NCI-H187 treated with DMSO at 0.1 percent for 48 hours (cell line): Measurements from ENCODE around the gene CEP83.
"Not testable (repeated sequence)": the region's sequence is repeated elsewhere in the genome, so short reads cannot be mapped to it uniquely, and the experiment has no call there.

Experiments used
- DNase-seq: peaks from one replicate; lab custom pipeline; 2025; lab: John Stamatoyannopoulos, UW

CEP83 gene

DNA sequence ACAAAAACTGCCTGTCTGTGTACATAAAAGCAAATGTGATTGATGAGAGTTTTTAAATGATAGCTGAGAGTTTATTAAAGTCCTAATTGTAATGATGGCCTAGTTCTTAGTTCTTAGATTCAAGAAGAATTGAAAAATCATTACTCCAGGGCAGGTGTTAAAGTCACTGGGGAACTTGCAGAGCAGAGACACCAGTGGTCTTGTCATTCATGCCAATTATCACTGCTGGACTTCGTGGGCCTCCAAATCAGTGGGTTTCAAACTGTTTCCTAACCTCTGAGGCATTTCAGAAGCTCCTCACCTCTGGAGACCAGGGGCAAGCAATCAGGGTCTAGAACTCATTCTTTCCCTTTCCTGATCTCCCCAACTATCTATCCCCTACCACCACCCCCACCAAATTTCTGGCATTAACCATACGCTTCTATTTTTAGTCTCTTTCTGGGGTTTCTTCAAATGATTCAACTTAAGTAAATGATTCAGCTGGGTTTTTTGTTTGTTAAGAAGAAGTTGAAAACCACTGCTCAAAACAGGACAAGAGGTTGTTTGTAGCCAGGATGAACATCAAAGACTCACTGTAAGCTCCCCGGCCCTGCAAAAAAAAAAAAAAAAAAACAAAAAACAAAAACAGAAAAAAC lies 80.1 kb downstream of the CEP83 start:
- no peak for DNase-seq

DNA sequence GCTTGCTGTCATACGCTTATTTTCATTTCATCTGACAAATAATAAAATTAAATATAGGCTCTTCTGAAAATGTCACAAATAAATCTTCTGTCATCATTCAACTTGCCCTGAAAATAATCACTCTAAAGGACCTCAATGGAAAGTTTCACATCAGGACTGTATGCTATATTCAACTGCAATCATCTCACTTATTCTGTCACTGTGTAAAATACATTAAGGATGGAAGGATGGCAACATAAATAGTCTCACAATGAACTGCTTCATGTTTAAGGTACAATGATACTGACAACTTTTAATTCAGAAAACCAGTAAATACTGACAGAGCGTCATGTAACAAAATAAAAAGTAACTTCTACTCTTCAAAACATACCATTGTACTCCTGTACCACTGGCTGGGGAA lies 82.1 kb downstream of the CEP83 start:
- DNase-seq = no peak

DNA sequence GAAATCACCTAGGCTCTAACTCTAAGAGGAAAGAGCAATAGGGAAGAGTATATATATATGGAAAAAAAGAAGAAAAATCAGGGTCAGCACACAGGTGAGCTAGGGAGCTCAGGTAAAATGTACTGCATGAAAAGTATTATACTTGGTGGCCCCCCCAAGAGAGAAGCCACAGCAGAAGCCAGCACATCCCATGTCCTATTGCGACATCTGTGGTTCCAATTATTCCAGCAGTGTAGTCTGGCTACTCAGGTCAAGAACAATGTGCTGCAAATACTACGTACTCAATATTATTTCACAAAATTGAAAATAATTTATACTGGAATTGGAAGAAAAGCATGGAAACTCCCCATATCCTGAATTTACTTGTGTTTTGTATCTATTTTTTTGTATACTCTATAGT lies 85.5 kb downstream of the CEP83 start:
- DNase-seq = no peak

DNA sequence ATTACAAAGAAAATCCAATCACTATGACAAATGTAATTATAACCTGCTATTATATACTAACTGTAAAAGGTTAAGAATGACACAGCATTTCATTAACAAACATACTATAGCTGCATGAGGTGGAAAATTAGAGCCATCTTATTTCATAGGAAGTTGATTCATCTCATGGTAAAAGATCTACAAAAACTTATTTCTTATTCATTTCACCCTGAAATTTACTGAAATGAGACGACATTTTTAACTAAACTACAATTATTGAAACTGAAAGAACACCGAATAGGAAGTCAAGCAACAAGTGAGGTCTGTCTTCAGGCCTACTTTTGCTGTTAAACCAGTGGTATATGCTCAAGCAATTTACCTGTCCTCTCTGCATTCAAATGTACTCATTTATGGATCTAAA lies 87.2 kb downstream of the CEP83 start:
- DNase-seq = no peak

- no peak for DNase-seq
Measured at GRCh38 chr12:94362653-94363052, 97.0 kb downstream of the CEP83 start.

- DNase-seq = no peak
Measured at GRCh38 chr12:94359761-94360160, 99.9 kb downstream of the CEP83 start.

- DNase-seq = no peak
Measured at GRCh38 chr12:94353130-94353529, 106.5 kb downstream of the CEP83 start.

GRCh38 chr12:94340573-94340972 lies 119.1 kb downstream of the CEP83 start:
- no peak for DNase-seq

GRCh38 chr12:94338006-94338794 lies 121.5 kb downstream of the CEP83 start:
- no peak for DNase-seq

DNA sequence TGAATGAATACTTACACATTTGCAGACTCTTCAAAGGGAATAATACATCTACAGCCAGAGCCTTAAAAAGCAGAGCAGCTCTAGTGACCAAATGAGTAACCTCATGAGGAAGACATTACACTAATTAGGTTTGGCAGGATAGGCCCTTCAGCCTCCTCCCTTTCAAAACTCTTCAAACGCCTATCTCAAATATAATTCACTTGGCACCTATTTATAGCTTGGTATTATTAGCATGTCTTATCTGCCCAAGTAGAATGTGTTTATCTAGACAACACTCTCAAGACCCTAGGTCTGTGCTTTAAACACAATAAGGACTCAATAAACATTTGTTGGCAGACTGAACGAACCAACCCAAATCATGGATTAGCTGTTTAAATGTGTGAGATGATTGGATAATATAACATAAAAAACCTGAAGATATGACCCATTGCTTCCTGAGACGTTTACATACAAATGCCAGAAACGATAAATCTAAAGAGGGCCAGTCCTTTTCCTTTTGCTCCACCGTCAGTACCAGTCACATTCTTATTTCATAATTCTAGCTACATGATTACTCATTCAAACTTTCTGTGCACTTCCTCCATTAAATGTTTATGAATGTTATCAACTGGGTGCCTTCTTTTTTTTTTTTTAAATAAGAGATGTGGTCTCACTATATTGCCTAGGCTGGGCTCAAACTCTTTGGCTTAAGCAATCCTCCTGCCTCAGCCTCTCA lies 123.3 kb downstream of the CEP83 start:
- no peak for DNase-seq

DNA sequence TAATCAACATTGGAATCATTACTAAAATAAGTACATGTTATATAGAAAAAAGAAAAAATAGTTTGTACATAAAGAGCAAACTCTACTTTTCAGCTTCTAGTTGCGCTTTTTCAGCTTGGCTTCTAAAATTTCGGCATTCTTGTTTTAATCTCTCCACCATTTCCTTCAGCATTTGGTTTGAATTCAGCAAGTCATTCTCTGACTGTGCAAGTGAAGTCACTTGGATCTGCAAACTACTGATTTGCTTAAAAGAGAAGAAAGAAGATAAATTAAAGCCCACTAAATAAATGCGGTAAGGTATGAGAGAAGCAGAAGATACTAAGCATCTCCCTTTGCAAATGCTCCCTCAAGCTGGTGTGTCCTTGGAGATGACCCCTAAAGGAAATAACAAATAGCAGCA lies 126.3 kb downstream of the CEP83 start:
- DNase-seq = no peak

DNA sequence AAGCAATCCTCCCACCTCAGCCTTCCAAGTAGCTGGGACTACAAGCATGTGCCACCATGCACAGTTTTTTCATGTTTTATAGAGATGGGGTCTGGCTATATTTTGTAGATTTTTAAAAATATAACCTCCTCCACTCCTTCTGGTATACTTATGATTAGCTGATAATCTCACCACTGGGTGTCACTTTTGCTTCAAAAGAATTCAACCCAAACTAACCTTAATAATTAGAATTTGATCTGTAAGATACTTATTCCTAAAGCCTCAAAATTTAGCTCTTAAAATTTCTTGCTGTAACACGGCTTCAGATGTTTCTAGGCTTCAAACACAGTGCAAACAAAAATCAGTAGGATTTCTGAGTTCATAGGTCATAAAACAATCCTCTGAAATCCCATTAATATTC lies 130.3 kb downstream of the CEP83 start:
- no peak for DNase-seq

- no peak for DNase-seq
Measured at GRCh38 chr12:94327809-94328208, 131.9 kb downstream of the CEP83 start.

DNA sequence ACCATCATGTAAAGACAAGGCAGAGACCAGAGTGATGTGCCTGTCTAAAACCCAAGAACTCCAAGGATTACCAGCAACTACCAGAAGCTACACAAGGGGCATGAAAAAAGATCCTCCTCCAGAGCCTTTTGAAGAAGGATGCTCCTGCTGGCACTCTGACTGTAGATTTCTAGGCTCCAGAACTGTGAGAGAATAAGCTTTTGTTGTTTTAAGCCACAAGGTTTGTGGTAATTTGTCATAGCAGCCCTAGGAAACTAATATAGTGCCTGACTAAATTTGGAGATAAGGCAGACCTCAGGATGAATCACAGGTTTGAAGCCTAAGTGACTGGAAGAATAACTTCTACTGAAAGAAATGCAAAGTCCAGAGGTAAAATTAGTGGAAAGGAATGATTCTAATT lies 132.9 kb downstream of the CEP83 start:
- no peak for DNase-seq

DNA sequence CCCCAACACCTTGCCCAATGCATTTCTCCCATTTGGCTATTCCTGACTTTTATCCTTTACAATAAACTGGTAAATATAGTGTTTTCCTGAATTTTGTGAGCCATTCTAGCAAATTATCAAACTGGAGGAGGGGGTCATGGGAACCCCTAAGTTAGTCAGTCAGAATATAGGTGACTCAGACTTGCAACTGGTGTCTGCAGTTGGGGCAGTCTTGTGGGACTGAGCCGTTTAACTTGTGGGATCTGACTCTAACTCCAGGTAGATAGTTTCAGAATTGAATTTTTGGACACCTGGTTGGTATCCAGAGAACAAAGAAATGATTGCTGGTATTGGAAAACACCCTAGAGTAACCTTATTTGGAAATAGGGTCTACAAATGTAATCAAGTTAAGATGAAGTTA lies 133.4 kb downstream of the CEP83 start:
- no peak for DNase-seq

DNA sequence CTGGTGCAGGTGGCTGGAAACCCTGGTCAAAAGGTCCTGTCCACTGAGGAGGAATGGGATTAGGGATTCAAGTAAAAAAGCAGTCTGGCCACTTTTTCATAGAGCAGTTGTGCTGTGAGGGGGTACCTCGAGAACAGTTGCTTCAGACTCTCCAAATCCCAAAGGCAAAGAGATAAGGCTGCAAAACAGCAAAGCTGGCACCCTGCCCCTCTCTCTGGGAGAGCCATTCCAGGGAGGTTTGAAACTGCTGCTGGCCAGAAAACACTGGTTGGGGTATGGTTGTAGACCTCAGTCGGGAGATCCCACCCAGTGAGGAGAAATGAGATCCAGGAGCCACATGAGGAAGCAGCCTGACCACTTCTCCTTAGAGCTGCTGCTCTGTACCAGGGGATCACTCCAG lies 137.3 kb downstream of the CEP83 start:
- DNase-seq = no peak

GRCh38 chr12:94320109-94320508 lies 139.6 kb downstream of the CEP83 start:
- DNase-seq = no peak

GRCh38 chr12:94318181-94318580 lies 141.5 kb downstream of the CEP83 start:
- DNase-seq = no peak

DNA sequence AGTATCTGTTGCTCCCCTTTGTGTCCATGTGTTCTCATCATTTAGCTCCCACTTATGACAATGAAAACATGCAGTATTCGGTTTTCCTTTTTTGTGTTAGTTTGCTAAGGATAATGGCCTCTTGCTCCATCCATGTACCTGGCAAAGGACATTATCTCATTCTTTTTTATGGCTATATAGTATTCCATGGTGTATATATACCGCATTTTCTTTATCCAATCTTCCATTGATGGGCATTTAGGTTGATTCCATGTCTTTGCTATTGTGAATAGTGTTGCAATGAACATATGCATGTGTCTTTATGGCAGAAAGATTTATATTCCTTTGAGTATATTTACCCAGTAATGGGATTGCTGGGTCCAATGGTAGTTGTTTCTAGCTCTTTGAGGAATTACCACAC lies 143.1 kb downstream of the CEP83 start:
- not testable (repeated sequence) for DNase-seq

- no peak for DNase-seq
Measured at GRCh38 chr12:94312378-94312777, 147.3 kb downstream of the CEP83 start.

DNA sequence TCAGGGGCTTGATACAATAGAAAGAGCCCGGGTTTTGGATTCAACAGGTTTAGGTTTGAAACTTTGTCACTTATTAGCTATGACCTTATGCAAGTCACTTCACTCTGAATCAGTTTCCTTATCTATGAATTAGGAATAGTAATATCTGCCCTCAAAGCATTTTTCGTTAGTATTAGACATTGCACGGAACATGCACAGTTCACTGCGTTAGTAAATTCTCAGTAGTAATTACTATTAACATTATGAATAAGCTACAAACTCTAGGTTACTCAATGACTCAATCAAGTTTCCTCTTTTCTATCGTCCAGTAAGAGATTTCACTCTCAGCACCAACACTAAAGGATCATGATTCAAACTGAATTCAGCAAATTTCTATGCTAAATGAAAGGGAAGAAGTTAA lies 150.3 kb downstream of the CEP83 start:
- no peak for DNase-seq

- DNase-seq = no peak
Measured at GRCh38 chr12:94308612-94309011, 151.1 kb downstream of the CEP83 start.
